HS-5 (cell line): Measurements from ENCODE around the gene SDF4.
"Not testable (repeated sequence)": the region's sequence is repeated elsewhere in the genome, so short reads cannot be mapped to it uniquely, and the experiment has no call there.

Source experiments
- DNase-seq: peaks from one replicate; pipeline ENCODE4 v3.0.0-alpha.2; 2012; ENCODE audit warnings: low read depth

The SDF4 gene

GRCh38 chr1:1259951-1260600 lies 28.3 kb upstream of the SDF4 start:
- DNase-seq, result no peak

- no peak for DNase-seq
Observed at GRCh38 chr1:1259540-1259939, 27.7 kb upstream of the SDF4 start.

GRCh38 chr1:1259119-1259488 lies 27.3 kb upstream of the SDF4 start:
- no peak for DNase-seq

GRCh38 chr1:1256956-1257871 lies 25.4 kb upstream of the SDF4 start:
- no peak for DNase-seq

- DNase-seq, result no peak
Observed at GRCh38 chr1:1255611-1256010, 23.8 kb upstream of the SDF4 start.

GRCh38 chr1:1255078-1255477 lies 23.3 kb upstream of the SDF4 start:
- no peak for DNase-seq

GRCh38 chr1:1254667-1254998 lies 22.8 kb upstream of the SDF4 start:
- no peak for DNase-seq

DNA sequence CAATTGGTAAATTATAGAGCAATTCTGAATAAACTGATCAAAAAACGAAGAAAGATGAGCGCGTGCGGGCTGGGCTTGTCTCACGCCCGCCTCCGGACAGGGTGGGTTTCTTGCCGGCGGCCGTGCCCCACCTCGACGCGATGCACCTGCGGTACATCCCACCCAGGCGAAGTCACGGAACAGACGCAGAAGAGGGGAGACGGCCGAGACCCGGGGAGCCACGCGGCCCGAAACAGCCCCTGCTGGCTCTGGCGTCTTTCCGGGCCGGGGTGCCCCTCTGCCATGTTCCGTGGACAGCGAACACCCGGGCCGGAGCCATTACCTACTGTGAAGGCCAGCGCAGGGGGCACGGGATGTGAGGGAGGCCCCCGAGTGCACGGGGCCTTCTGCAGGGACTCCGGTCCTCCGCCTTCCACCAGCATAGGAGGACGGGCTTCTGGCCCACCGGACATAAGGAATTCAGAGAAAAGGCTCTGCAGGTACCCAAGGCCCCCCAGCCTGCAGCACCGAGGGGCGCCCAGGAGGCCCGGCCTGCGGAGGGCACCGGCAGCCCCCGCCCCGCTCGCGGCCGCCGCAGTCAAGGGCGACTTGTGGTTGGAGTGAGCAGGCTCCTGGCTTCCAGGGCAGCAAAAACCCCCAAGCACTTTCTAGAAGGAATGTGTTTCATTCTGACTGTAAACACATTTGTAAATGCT lies 22.3 kb upstream of the SDF4 start:
- DNase-seq, result no peak

- DNase-seq, result no peak
Observed at GRCh38 chr1:1253314-1253713, 21.5 kb upstream of the SDF4 start.

DNA sequence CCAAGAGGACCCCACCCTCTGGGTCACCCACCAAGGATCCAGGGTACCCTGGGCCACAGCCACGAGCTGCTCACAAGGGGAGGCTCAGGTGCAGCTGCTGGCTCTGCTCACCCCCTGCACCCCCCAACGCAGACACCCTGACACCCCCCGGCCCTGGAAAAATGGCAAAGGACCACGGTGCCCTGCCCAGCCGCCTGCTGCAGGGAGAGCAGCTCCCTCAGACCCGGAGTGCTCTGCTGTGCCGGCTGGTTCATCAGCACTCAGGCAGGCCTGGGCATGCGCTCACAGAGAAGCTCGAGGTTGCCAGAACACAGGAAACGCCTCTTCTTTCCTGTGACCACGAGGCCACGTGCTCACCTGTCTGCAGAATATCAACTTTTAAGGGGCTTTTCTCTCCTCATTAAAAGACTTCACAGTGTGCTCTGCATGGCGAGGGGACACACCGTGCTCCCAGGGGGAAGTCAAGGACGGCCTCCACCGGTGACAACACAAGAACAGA lies 19.0 kb upstream of the SDF4 start:
- no peak for DNase-seq

- not testable (repeated sequence) for DNase-seq
Observed at GRCh38 chr1:1248009-1248913, 16.5 kb upstream of the SDF4 start.

- DNase-seq, result no peak
Observed at GRCh38 chr1:1247341-1247913, 15.6 kb upstream of the SDF4 start.

GRCh38 chr1:1246577-1247340 lies 15.0 kb upstream of the SDF4 start, which contains the start of gene C1QTNF12:
Gene C1QTNF12 (minus strand): TSS chr1:1246722. CDS start chr1:1246690, 32 bp downstream.
- no peak for DNase-seq

- no peak for DNase-seq
Observed at GRCh38 chr1:1245817-1246576, 14.2 kb upstream of the SDF4 start.

DNA sequence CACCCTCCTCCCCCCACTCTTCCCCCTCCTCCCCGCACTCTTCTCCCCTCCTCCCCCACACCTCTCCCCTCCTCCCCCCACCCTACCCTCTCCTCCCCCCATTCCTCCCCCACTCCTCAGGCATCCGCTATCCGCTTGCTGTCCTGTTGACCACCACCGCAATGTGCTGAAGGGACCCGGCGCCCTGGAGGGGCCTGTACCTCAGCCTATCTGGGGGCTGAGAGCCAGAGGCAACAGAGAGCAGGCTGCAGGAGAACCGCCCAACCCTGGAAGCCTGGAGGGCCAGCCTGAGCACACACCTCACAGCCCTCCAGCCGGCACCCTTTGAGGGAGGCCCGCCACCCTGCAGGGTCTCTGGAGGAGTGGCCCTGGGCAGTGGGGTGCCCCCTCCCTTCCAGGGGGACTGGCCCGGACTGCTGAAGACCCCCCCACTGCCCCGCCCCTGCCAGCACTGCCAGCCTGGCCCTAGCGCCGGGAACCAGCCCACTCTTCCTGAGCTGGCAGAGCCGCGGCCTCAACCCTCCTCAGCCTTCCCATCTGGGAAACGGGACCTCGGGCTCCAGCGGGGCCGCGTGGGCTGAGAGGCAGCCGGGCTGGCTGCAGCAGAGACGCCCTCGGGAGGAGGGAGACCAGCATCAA lies 13.5 kb upstream of the SDF4 start:
- DNase-seq, result no peak

DNA sequence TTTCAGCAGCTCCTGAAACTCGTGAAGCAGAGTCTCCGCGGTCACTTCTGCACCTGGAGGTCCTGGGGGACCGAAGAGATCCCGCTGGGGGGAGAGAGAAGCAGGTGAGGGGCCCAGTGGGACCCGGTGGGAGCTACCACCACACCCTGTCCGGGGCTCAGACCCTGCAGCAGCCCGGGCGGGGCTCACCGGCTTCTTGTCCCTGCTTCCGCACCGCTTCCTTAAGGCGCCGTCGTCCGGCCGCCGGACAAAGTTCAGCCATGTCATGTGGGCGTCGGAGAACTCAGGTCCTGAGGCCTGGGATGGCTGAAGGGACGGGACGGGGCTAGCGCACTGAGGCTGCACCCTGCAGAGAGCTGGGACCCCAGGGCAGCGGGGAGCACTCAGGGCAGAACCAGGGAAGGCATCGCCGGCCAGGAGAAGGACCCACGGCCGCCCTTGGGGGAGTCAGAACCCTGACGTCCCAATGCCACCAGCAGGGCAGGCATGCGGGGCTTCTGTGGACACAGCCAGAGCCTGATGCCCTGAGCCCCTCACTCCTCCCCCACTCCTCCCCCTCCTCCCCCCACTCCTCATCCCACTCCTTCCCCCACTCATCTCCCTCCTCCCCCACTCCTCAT lies 12.5 kb upstream of the SDF4 start:
- DNase-seq, result no peak

DNA sequence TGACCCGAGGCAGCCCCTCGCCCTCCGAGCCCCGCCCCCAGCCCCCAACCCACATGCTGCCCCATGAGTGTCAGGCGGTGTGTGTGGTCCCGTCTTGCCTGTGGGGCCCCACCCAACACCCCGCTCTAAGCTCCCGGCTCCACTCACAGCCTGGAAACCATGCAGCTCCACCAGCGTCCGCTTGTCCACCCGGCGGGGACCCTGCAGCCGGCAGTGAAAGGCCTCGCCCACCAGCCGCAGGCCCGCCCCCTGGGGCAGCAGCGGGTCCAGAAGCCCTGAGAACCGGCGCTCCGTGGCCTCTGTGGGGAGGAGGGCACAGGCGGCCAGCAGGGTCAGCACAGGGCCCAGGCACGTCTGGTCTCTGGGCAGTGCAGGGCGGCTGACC lies 12.0 kb upstream of the SDF4 start:
- no peak for DNase-seq

- no peak for DNase-seq
Observed at GRCh38 chr1:1243266-1243660, 11.5 kb upstream of the SDF4 start.
